SK-N-SH (cell line): ENCODE measurements around the gene NEUROG2. TPM values are rescaled to one million over a fixed set of nuclear protein-coding genes. Genes with fewer than 3 reads are reported as not detected.

Source experiments
- CTCF ChIA-PET: fragments of 300-600, 350-600 bp; formaldehyde crosslinking; extraction: SDS; loops from one replicate; lab custom pipeline; 2021; lab: Yijun Ruan, JAX
- POLR2A ChIA-PET: fragments of 350-600 bp; sonication (Branson Sonifier 250); formaldehyde crosslinking; extraction: SDS; loops from one replicate; lab custom pipeline; 2020; ENCODE audit warnings: antibody characterized with exemption, inconsistent platforms; lab: Yijun Ruan, JAX
- DNase-seq: peaks from one replicate; pipeline ENCODE4 v3.0.0; 2012
- H2AFZ ChIP-seq: fragments of 200-600 bp; sonication (generic); 2 replicates; pipeline ENCODE4 v1.8.1; 2016; ENCODE audit warnings: antibody characterized with exemption, mild to moderate bottlenecking, low read depth
- H3F3A ChIP-seq: fragments of 200-600 bp; sonication (generic); replicated peaks from 2 replicates; pipeline ENCODE3; 2016; ENCODE audit warnings: antibody characterized with exemption, mild to moderate bottlenecking; ENCODE audit not compliant: insufficient read depth
- H3K27ac ChIP-seq, 2 experiments: fragments of 200-500 bp in 1 of 2; fragments of 200-600 bp in 1 of 2; sonication (Bioruptor generic) in 1 of 2; sonication (generic), shearing (Covaris generic) in 1 of 2; 2 replicates each; pipeline versions ENCODE4 v1.5.1 to v1.6.1; 2014 to 2016; ENCODE audit warnings: low read depth in 2 of 2, inconsistent platforms in 1 of 2, low read length in 1 of 2, mild to moderate bottlenecking in 1 of 2, mixed read lengths in 1 of 2
- H3K27me3 ChIP-seq: fragments of 200-600 bp; sonication (generic), shearing (Covaris generic); 2 replicates; pipeline ENCODE4 v1.6.1; 2016; ENCODE audit warnings: mixed run types; ENCODE audit not compliant: insufficient read depth
- H3K36me3 ChIP-seq, 2 experiments: fragments of 200-500 bp in 1 of 2; fragments of 200-600 bp in 1 of 2; sonication (Bioruptor generic) in 1 of 2; sonication (generic) in 1 of 2; replicated peaks in 1 of 2; 2 replicates each; pipeline versions ENCODE3 to v1.5.1; 2014 to 2016; ENCODE audit warnings: low read length in 1 of 2, mild to moderate bottlenecking in 1 of 2; ENCODE audit not compliant: insufficient read depth in 2 of 2, control insufficient read depth in 1 of 2
- H3K4me1 ChIP-seq, 2 experiments: fragments of 200-500 bp in 1 of 2; fragments of 200-600 bp in 1 of 2; sonication (Bioruptor generic) in 1 of 2; sonication (generic), shearing (Covaris generic) in 1 of 2; 2 replicates each; pipeline versions ENCODE4 v1.5.1 to v1.6.1; 2014 to 2016; ENCODE audit warnings: low read depth in 1 of 2, low read length in 1 of 2, mixed run types in 1 of 2; ENCODE audit not compliant: insufficient read depth in 2 of 2, control insufficient read depth in 1 of 2
- H3K4me2 ChIP-seq: fragments of 200-600 bp; sonication (generic), shearing (Covaris generic); 2 replicates; pipeline ENCODE4 v1.6.1; 2017; ENCODE audit warnings: mixed run types
- H3K4me3 ChIP-seq, 2 experiments: fragments of 200-500 bp in 1 of 2; fragments of 200-600 bp in 1 of 2; sonication (Bioruptor generic) in 1 of 2; sonication (generic), shearing (Covaris generic) in 1 of 2; 2 replicates each; pipeline versions ENCODE4 v1.5.1 to v1.8.1; 2014 to 2016; ENCODE audit warnings: low read depth in 2 of 2, inconsistent platforms in 1 of 2, low read length in 1 of 2, mild to moderate bottlenecking in 1 of 2, mixed read lengths in 1 of 2, moderate library complexity in 1 of 2
- H3K79me2 ChIP-seq: fragments of 200-600 bp; sonication (generic); 2 replicates; pipeline ENCODE4 v1.8.1; 2017; ENCODE audit warnings: mild to moderate bottlenecking; ENCODE audit not compliant: insufficient read depth
- H3K9ac ChIP-seq: fragments of 200-600 bp; sonication (generic); 2 replicates; pipeline ENCODE4 v1.6.1; 2017; ENCODE audit warnings: mixed run types
- H3K9me2 ChIP-seq: fragments of 200-600 bp; sonication (generic); 2 replicates; pipeline ENCODE4 v1.6.1; 2017; ENCODE audit warnings: mixed run types
- H3K9me3 ChIP-seq: fragments of 200-600 bp; sonication (generic); 2 replicates; pipeline ENCODE4 v1.6.1; 2017; ENCODE audit warnings: mixed run types, mild to moderate bottlenecking, moderate library complexity
- H4K20me1 ChIP-seq: fragments of 200-600 bp; sonication (generic); 2 replicates; pipeline ENCODE4 v1.6.1; 2017; ENCODE audit warnings: mild to moderate bottlenecking, mixed run types; ENCODE audit not compliant: insufficient read depth
- ELF1 ChIP-seq: IDR thresholded peaks from 2 replicates; pipeline ENCODE4 v1.4.0; 2012
- EZH2phosphoT487 ChIP-seq: fragments of 200-600 bp; sonication (generic); IDR thresholded peaks from 2 replicates; pipeline ENCODE4 v1.6.1; 2017; ENCODE audit warnings: low read depth, mixed run types, mild to moderate bottlenecking, antibody characterized with exemption, moderate library complexity, borderline replicate concordance
- FOSL2 ChIP-seq: IDR thresholded peaks from 2 replicates; pipeline ENCODE4 v1.4.0; 2012; ENCODE audit warnings: low read depth, mild to moderate bottlenecking, moderate library complexity, borderline replicate concordance
- FOXM1 ChIP-seq: IDR thresholded peaks from 2 replicates; pipeline ENCODE4 v1.4.0; 2012; ENCODE audit warnings: low read depth, mild to moderate bottlenecking
- GABPA ChIP-seq: IDR thresholded peaks from 2 replicates; pipeline ENCODE4 v1.4.0; 2012; ENCODE audit warnings: low read depth, mild to moderate bottlenecking
- IRF3 ChIP-seq: fragments of 150-350 bp; IDR thresholded peaks from 2 replicates; pipeline ENCODE4 v1.6.1; 2016; ENCODE audit warnings: mild to moderate bottlenecking, low read depth, low read length
- MXI1 ChIP-seq: IDR thresholded peaks from 2 replicates; pipeline ENCODE4 v1.6.1; 2012; ENCODE audit warnings: mild to moderate bottlenecking, low read depth, low read length, improper control_type of control experiment
- NRF1 ChIP-seq: IDR thresholded peaks from 2 replicates; pipeline ENCODE4 v1.6.1; 2012; ENCODE audit warnings: low read depth, mild to moderate bottlenecking, low read length
- PBX3 ChIP-seq: IDR thresholded peaks from 2 replicates; pipeline ENCODE4; 2012
- RAD21 ChIP-seq: IDR thresholded peaks from 2 replicates; pipeline ENCODE4 v1.6.1; 2012; ENCODE audit warnings: mild to moderate bottlenecking, low read length
- RXRA ChIP-seq: IDR thresholded peaks from 2 replicates; pipeline ENCODE4 v1.4.0; 2012; ENCODE audit warnings: low read depth, mild to moderate bottlenecking, borderline replicate concordance
- SMC3 ChIP-seq: IDR thresholded peaks from 2 replicates; pipeline ENCODE4 v1.6.1; 2012; ENCODE audit warnings: low read depth, low read length, improper control_type of control experiment
- TAF1 ChIP-seq: IDR thresholded peaks from 2 replicates; pipeline ENCODE4 v1.6.1; 2012; ENCODE audit warnings: low read depth, mild to moderate bottlenecking, low read length, moderate library complexity, borderline replicate concordance
- TCF12 ChIP-seq: IDR thresholded peaks from 2 replicates; pipeline ENCODE4 v1.4.0; 2012
- WGBS: methylation state at CpG from one replicate; pipeline ENCODE4 v1.1.6; 2017; ENCODE audit warnings: low lambda C conversion rate; 5-methylcytosine and 5-hydroxymethylcytosine counted together
- polyA plus RNA-seq, 3 experiments: library from polyadenylated mRNA; depleted of rRNA; stranded (reverse); fragments of >200 nt; gene quantifications; 2 replicates each; pipeline ENCODE4 v1.2.3, GENCODE V29; 2012

The NEUROG2 gene
- polyA plus RNA-seq, 1 of the 3 experiments (the other 2 are of a cell fraction), result not detected

GRCh38 chr4:112516471-112517066 is 589 bp upstream of the NEUROG2 start:
- peaks cover 3% of the 10 kb centered on the region for H3F3A ChIP-seq
- peak overlapping the region; percentile 99 for H3K4me2 ChIP-seq
- H3K9me3 ChIP-seq, result no peaks in the 10 kb centered on the region
- POLR2A ChIA-PET, result no interaction called here
- peak overlapping the region in 1 of 2 experiments; percentile 34; a peak in 1 of 4 replicates for H3K27ac ChIP-seq
- peak overlapping the region; percentile 56 to 73 for H3K4me3 ChIP-seq
- no peak overlapping the region for H3K9ac ChIP-seq
- peaks cover 14 to 32% of the 10 kb centered on the region in 2 experiments; a peak in 2 of 4 replicates for H3K4me1 ChIP-seq
- no peaks in the 10 kb centered on the region for H3K79me2 ChIP-seq
- H3K27me3 ChIP-seq, result peaks cover 59% of the 10 kb centered on the region
- CTCF ChIA-PET, result interaction anchor here (0.8 to 2.4 kb wide), 7 partner anchors 12 to 196 kb away, joined by 3 to 15 read pairs (median 4); no protein-coding TSS in a partner anchor
- no peaks in the 10 kb centered on the region for H4K20me1 ChIP-seq
- no peaks in the 10 kb centered on the region for H3K9me2 ChIP-seq
- H2AFZ ChIP-seq, result peak overlapping the region; percentile 60; the same call in 1 of the 2 replicates
- peak; percentile 81 for DNase-seq
- no peaks in the 10 kb centered on the region for H3K36me3 ChIP-seq
- TF ChIP-seq PBX3, result no peak
- no peak for TF ChIP-seq FOXM1
- TF ChIP-seq EZH2phosphoT487, result peak; percentile 65; the same call in 1 of the 2 replicates
- WGBS, result under 1% methylated on average over 28 of the region's 55 CpGs

DNA sequence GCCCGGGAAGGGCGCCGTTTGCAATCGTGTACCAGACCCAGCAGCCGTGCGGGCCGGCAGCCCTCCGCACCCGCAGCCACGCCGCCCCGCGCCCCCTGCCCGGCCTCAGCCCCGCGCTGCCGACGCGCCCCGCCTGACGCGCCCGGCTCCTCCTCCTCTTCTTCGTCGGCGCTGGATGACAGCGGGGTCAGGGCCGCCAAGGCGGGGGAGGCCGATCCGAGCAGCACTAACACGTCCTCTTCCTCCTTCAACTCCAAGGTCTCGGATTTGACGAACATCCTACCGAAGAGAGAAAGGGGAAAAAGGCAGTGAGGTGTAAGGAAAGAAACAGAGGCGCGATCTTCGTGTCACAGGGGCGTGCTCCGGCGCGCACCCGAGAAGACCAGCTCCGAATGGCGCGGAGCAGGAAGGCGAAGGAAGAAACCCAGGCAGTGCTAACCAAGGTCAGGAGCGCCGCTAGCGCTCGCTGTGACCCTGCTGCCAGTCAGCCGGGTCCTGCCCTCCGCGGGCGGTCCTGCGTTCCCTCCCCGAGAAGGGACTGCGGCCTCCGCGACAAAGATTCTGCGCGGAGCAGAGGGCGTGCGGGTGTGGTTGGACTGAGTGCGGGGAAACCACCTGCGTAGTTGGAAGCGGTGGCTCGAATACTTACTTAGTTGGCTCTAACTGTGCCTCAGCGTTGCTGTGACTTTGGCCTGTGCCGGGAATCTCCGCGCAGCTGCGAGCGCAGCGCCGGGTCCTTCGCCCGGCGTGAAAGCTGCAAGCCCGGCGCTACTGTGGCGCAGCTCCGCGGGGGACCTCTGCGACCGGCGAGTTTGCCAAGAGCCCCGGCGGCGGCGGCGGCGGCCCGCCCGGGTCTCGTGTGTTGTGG is 548 bp downstream of the NEUROG2 start:
- H3K27me3 ChIP-seq, result peaks cover 50% of the 10 kb centered on the region
- peak overlapping the region; percentile 56 to 73 for H3K4me3 ChIP-seq
- H4K20me1 ChIP-seq, result no peaks in the 10 kb centered on the region
- H3K9me2 ChIP-seq, result no peaks in the 10 kb centered on the region
- H3K27ac ChIP-seq, result peak overlapping the region in 1 of 2 experiments; percentile 34; a peak in 1 of 4 replicates
- TF ChIP-seq ELF1 (no peak), RXRA (no peak), SMC3 (no peak), TAF1 (no peak), IRF3 (no peak), FOSL2 (no peak), PBX3 (no peak; the same call in 1 of the 2 replicates), NRF1 (0 out of 2 replicates have a peak, but pooled peaks have one; percentile 17), TCF12 (no peak), EZH2phosphoT487 (no peak), MXI1 (0 out of 2 replicates have a peak, but pooled peaks have one; percentile 37), RAD21 (0 out of 2 replicates have a peak, but pooled peaks have one; percentile 2), GABPA (no peak)
- peak overlapping the region; percentile 99 for H3K4me2 ChIP-seq
- 2% methylated on average over 32 of the region's 96 CpGs for WGBS
- peaks cover 14 to 31% of the 10 kb centered on the region in 2 experiments; a peak in 3 of 4 replicates for H3K4me1 ChIP-seq
- H3K9me3 ChIP-seq, result no peaks in the 10 kb centered on the region
- peaks cover 3% of the 10 kb centered on the region for H3F3A ChIP-seq
- no peak overlapping the region for H3K9ac ChIP-seq
- DNase-seq, result peak; percentile 75
- H3K36me3 ChIP-seq, result no peaks in the 10 kb centered on the region
- CTCF ChIA-PET, result interaction anchor here (0.9 to 2.4 kb wide), 3 partner anchors 21 to 188 kb away, joined by 4 to 15 read pairs (median 6); no protein-coding TSS in a partner anchor
- peak overlapping the region; percentile 87; the same call in 1 of the 2 replicates for H2AFZ ChIP-seq
- H3K79me2 ChIP-seq, result no peaks in the 10 kb centered on the region
- POLR2A ChIA-PET, result interaction anchor here (1.0 kb wide), 1 partner anchor 244 kb away, joined by 3 read pairs; no protein-coding TSS in a partner anchor
